ENCODE measurements around the gene SDCBP2. TPM values are rescaled to one million over a fixed set of nuclear protein-coding genes. Genes with fewer than 3 reads are reported as not detected.

SDCBP2 gene
- total and polyA plus RNA-seq, 12 donors, result 0.43 to 7.6 (median 2.9) TPM

- WGBS, 4 donors, result 79 to 86% (median 83%) methylated on average over 9 to 11 of the region's 11 CpGs
- no peak overlapping the region for H3K4me3 ChIP-seq
- no peaks in the 10 kb centered on the region for H3K27me3 ChIP-seq
- intact Hi-C loops (cut with DNase I), result no loop called here
- no peaks in the 10 kb centered on the region for H3K9me3 ChIP-seq (replicated peaks in 1 of 3)
- TF ChIP-seq POLR2A (IDR thresholded peaks at IDR 0.05) (no peak), CTCF (IDR thresholded peaks at IDR 0.05) (no peak)
- DNase-seq, result no peak
- peaks cover 0 to 11% of the 10 kb centered on the region in 2 donors for H3K4me1 ChIP-seq (replicated peaks in 1 of 2)
- H3K27ac ChIP-seq, result no peak overlapping the region
- no peaks in the 10 kb centered on the region for H3K36me3 ChIP-seq (replicated peaks in 1 of 2)
These were observed 41.0 kb downstream of the SDCBP2 start for GRCh38 chr20:1287787-1288569.

DNA sequence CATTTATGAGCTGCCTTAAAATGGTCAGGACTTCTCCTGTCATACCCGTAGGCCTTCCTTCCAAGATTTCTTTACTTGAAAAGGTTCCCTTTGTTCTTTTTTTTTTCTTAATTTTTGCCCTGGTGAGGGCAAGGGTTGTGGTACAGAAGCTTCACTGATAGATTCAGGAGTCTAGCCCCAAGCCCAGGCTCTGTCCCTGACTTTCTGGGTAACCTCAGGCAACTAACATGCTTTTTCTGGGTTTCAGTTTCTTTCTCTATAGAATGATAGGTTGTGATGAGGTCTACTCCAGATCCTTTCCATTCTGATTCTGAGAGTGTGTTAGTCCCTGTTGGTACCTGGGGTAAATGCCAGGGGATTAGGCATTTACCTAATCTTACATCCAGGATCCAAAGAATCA lies 41.6 kb downstream of the SDCBP2 start:
- no peaks in the 10 kb centered on the region for H3K9me3 ChIP-seq (replicated peaks in 1 of 3)
- H3K27ac ChIP-seq, result no peak overlapping the region
- H3K4me3 ChIP-seq, result no peak overlapping the region
- H3K36me3 ChIP-seq (replicated peaks in 1 of 2), result no peaks in the 10 kb centered on the region
- H3K4me1 ChIP-seq (replicated peaks in 1 of 2), result peaks cover 0 to 11% of the 10 kb centered on the region in 2 donors
- H3K27me3 ChIP-seq, result no peaks in the 10 kb centered on the region
- WGBS, 4 donors, result 86 to 100% (median 92%) methylated on average over 1 of the region's 1 CpG
- no peak for DNase-seq
- intact Hi-C loops (cut with DNase I), result no loop called here
- no peak for TF ChIP-seq POLR2A (IDR thresholded peaks at IDR 0.05)
- no peak for TF ChIP-seq CTCF (IDR thresholded peaks at IDR 0.05)

DNA sequence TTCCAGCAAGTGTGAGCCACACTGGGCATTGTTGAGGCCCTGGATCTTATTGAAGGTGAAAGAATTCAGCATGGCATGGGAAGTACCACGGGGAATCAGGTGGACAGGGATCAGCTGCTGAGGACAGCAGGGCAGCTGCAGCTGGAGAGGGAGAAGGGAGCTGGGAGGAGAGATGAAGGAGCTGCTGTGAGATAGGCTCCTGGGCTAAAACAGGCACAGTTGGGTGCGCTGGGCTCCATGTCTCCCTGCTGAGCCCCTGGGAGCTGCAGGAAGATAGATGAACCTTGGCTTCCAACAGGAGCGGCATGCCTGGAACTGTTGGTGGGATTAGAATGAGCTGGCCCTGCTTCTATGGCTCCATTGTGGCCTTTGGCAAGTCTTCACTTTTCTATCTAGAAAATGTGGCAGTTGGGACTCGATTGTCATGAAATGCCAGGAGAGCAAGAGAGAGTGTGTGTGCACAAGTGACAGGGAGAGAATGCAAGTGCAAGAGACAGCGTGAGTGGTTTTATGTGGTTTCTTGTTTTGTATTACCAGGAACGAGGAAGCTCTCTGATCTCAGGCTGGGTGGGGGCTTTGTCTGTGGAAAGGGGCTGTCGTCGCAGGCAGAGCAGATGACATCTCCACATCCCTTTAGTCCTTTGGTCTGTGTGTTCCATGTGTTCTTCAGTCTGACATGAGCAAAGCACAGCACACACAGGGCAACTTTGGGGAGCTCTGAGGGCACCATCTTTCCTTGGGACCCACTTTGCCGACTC lies 42.5 kb downstream of the SDCBP2 start:
- no peak for DNase-seq

More for the DNA sequence above, 42.5 kb downstream of the SDCBP2 start:
- H3K4me1 ChIP-seq (replicated peaks in 1 of 2), result peaks cover 0 to 4% of the 10 kb centered on the region in 2 donors
- H3K27ac ChIP-seq, result no peak overlapping the region
- TF ChIP-seq POLR2A (IDR thresholded peaks at IDR 0.05), result no peak
- TF ChIP-seq CTCF (IDR thresholded peaks at IDR 0.05), result no peak
- H3K36me3 ChIP-seq (replicated peaks in 1 of 2), result no peaks in the 10 kb centered on the region
- 87 to 89% (median 88%) methylated on average over 9 of the region's 9 CpGs for WGBS, 4 donors
- H3K27me3 ChIP-seq, result no peaks in the 10 kb centered on the region
- intact Hi-C loops (cut with DNase I), result no loop called here
- H3K4me3 ChIP-seq, result no peak overlapping the region
- H3K9me3 ChIP-seq (replicated peaks in 1 of 3), result no peaks in the 10 kb centered on the region
